Left colon (tissue), 2 donors: Measurements from ENCODE around the gene USP8. TPM values are rescaled to one million over a fixed set of nuclear protein-coding genes. Genes with fewer than 3 reads are reported as not detected.
"Not testable (repeated sequence)": the region's sequence is repeated elsewhere in the genome, so short reads cannot be mapped to it uniquely, and the experiment has no call there.

ENCODE experiments used
- ATAC-seq: fragments of 200-7000 bp; cut with Tn5 transposase; one replicate; pipeline ENCODE4 v1.9.1; 2020; ENCODE audit warnings: mild to moderate bottlenecking, moderate library complexity
- DNase-seq, 2 donors: peaks; one replicate each; pipeline ENCODE4 v3.0.0-alpha.2; 2020
- intact Hi-C, 2 donors: fragments of 100-400 bp; cut with DNase I in 1 of 2; cut with micrococcal nuclease in 1 of 2; formaldehyde crosslinking; loops; one replicate each; pipeline versions ENCODE4 v1.11.2 to v1.14.0; 2022; cut with DNase I, micrococcal nuclease
- long read RNA-seq: library from polyadenylated mRNA; unstranded; transcript quantifications from one replicate; pipeline ENCODE4 v2.0.0, GENCODE V29; 2021
- total RNA-seq, 2 donors: library from RNA; stranded (reverse); fragmentation: NEBNext Ultra II Directional; extraction: Animal tissue kit (Norgen Biotek cat#: 25700); gene quantifications; one replicate each; pipeline ENCODE4 v1.2.1, GENCODE V29; 2021
- donor health status: DM: no; HTN: no; CAD: no.
- donor health status: DM: yes; HTN: yes; CAD: no.

USP8 gene
- 10 to 100 TPM; 72.2 to 74.9 TPM for total RNA-seq
- long read RNA-seq, full-length matches to known transcripts: 7 of 52 reads
- long read RNA-seq, partial matches to known transcripts: 25 of 52 reads
- long read RNA-seq, other reads (novel, unspliced or antisense): 20 of 52 reads

GRCh38 chr15:50424066-50424890, at the start of gene USP8:
USP8 (plus strand) TSS chr15:50424405; CDS start chr15:50439074, 14,669 bp downstream.
- DNase-seq: peak; percentile 97 to 98
- intact Hi-C loops: no loop called here
- ATAC-seq: peak; percentile 93

- intact Hi-C loops: no loop called here
- no peak for ATAC-seq
These were observed 46.1 kb upstream of the USP8 start for GRCh38 chr15:50377867-50378751.

GRCh38 chr15:50378776-50379175, 45.4 kb upstream of the USP8 start:
- ATAC-seq (no peak), DNase-seq (no peak)
- intact Hi-C loops: no loop called here

More at GRCh38 chr15:50377867-50378751, 46.1 kb upstream of the USP8 start:
- DNase-seq: no peak

GRCh38 chr15:50379413-50379812, 44.8 kb upstream of the USP8 start:
- DNase-seq, intact Hi-C loops, ATAC-seq: not testable (repeated sequence)

GRCh38 chr15:50380089-50380488, 44.1 kb upstream of the USP8 start:
- intact Hi-C loops: no loop called here
- DNase-seq (no peak), ATAC-seq (no peak)

- ATAC-seq (no peak), DNase-seq (no peak)
- intact Hi-C loops: no loop called here
These were observed 42.8 kb upstream of the USP8 start for GRCh38 chr15:50381438-50381837.

- intact Hi-C loops, ATAC-seq, DNase-seq: not testable (repeated sequence)
These were observed 41.8 kb upstream of the USP8 start for GRCh38 chr15:50382408-50382807.

- intact Hi-C loops: no loop called here
- ATAC-seq: no peak
- DNase-seq: no peak
These were observed 33.5 kb upstream of the USP8 start for GRCh38 chr15:50390554-50391264.

- intact Hi-C loops, ATAC-seq: not testable (repeated sequence)
These were observed 32.6 kb upstream of the USP8 start for GRCh38 chr15:50391561-50391960.

GRCh38 chr15:50411870-50412269, 12.3 kb upstream of the USP8 start:
- DNase-seq: no peak
- ATAC-seq: no peak
- intact Hi-C loops: no loop called here

More at GRCh38 chr15:50391561-50391960, 32.6 kb upstream of the USP8 start:
- DNase-seq: not testable (repeated sequence)

- intact Hi-C loops: no loop called here
- ATAC-seq: no peak
These were observed 9.6 kb upstream of the USP8 start for GRCh38 chr15:50414624-50415023.

GRCh38 chr15:50415752-50416404, 8.3 kb upstream of the USP8 start:
- DNase-seq (no peak), ATAC-seq (peak; percentile 75)
- intact Hi-C loops: no loop called here

More at GRCh38 chr15:50414624-50415023, 9.6 kb upstream of the USP8 start:
- no peak for DNase-seq

GRCh38 chr15:50416890-50417289, 7.3 kb upstream of the USP8 start:
- no peak for DNase-seq
- ATAC-seq: no peak
- intact Hi-C loops: no loop called here

GRCh38 chr15:50418041-50418583, 6.1 kb upstream of the USP8 start:
- DNase-seq: no peak
- intact Hi-C loops: no loop called here
- no peak for ATAC-seq

- intact Hi-C loops: no loop called here
- ATAC-seq: no peak
- DNase-seq: no peak
These were observed 1.0 kb downstream of the USP8 start for GRCh38 chr15:50425219-50425618.

GRCh38 chr15:50425678-50426246, 1.6 kb downstream of the USP8 start:
- ATAC-seq, intact Hi-C loops, DNase-seq: not testable (repeated sequence)

- DNase-seq: no peak
- no peak for ATAC-seq
- intact Hi-C loops: no loop called here
These were observed 2.2 kb downstream of the USP8 start for GRCh38 chr15:50426428-50426827.

GRCh38 chr15:50431204-50431603, 7.0 kb downstream of the USP8 start:
- DNase-seq (no peak), ATAC-seq (no peak)
- intact Hi-C loops: no loop called here
